Activated CD4-positive, alpha-beta memory T cell treated with anti-CD3 and anti-CD28 coated beads, Interleukin-2, amount 10 ng/mL, durations not matched to agents 7 days and 5 days (primary cell): ENCODE results near the gene DARS2. TPM values are rescaled to one million over a fixed set of nuclear protein-coding genes. Genes with fewer than 3 reads are reported as not detected.
"Not testable (repeated sequence)": the region's sequence is repeated elsewhere in the genome, so short reads cannot be mapped to it uniquely, and the experiment has no call there.

Source experiments
- CTCF ChIA-PET: fragments of 350-600 bp; sonication (Branson Sonifier 250); formaldehyde crosslinking; loops from one replicate; lab custom pipeline; 2021; ENCODE audit warnings: antibody characterized with exemption, inconsistent platforms; lab: Charles Lee
- POLR2A ChIA-PET: fragments of 350-600 bp; sonication (Branson Sonifier 250); formaldehyde crosslinking; loops from one replicate; lab custom pipeline; 2021; ENCODE audit warnings: antibody characterized with exemption; lab: Charles Lee
- DNase-seq: peaks from one replicate; pipeline ENCODE4 v3.0.0-alpha.2; 2020
- H3K27ac Mint-ChIP-seq: one replicate; pipeline ENCODE4 v1.8.0; 2021; ENCODE audit warnings: mild to moderate bottlenecking, mixed read lengths
- H3K27me3 Mint-ChIP-seq: one replicate; pipeline ENCODE4 v1.8.0; 2021; ENCODE audit warnings: mixed read lengths
- H3K36me3 Mint-ChIP-seq: one replicate; pipeline ENCODE4 v1.8.0; 2021; ENCODE audit warnings: low read depth, mixed read lengths
- H3K4me1 Mint-ChIP-seq: one replicate; pipeline ENCODE4 v1.8.0; 2021; ENCODE audit warnings: mixed read lengths
- H3K4me3 Mint-ChIP-seq: one replicate; pipeline ENCODE4 v1.8.0; 2021; ENCODE audit warnings: mild to moderate bottlenecking, mixed read lengths
- H3K9me3 Mint-ChIP-seq: one replicate; pipeline ENCODE4 v1.8.0; 2021; ENCODE audit warnings: mixed read lengths
- total RNA-seq, 2 experiments: library from RNA; stranded (reverse); gene quantifications; one replicate each; pipeline ENCODE4 v1.2.3, GENCODE V29; 2021

The DARS2 gene
- total RNA-seq, 2 experiments from 2014 or later = 26.3 to 26.4 TPM

DNA sequence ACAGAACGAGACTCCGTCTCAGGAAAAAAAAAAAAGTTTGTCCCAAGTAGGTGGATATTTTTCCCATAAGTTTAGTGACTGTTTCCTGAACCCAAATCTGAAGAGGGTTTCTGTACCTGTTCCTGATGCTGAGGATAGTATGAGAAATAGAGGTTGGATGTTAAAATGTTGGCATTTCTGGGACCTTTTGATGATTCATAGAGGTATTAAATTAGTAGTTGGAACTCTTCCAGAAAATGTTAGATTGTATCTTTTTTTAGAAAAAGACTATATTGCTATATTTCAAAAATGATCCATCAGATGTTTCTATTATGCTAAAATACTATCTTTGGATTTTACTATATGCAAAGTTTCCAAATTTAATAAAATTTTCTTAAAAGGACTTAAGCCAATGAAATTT, 3.1 kb downstream of the DARS2 start:
- Mint-ChIP-seq H3K9me3 (no peaks in the 10 kb centered on the region), H3K36me3 (peaks cover 44% of the 10 kb centered on the region), H3K4me3 (no peak overlapping the region), H3K27ac (no peak overlapping the region), H3K4me1 (peaks cover 37% of the 10 kb centered on the region), H3K27me3 (no peaks in the 10 kb centered on the region)
- no peak for DNase-seq
- CTCF ChIA-PET = interaction anchor here (1.5 to 5.6 kb wide), 2 partner anchors 8 to 397 kb away, joined by 4 to 62 read pairs; no protein-coding TSS in a partner anchor
- POLR2A ChIA-PET = no interaction called here

DNA sequence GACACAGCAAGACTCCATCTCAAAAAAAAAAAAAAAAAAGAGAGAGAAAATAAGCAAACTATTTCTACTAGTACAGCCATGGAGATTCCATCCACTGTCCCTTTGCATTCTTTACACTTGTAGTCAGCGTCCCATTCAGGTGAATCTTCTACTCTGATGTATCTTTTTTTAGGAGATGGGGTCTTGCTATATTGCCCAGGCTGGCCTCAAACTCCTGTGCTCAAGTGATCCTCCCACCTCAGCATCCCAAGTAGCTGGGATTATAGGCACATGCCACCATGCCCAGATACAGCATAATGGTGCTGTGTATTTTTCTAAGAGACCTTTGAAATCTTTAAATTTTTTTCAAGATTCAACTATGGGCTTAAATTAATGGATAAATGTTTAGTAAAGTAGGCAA, 8.3 kb downstream of the DARS2 start:
- peaks cover 38% of the 10 kb centered on the region for H3K36me3 Mint-ChIP-seq
- no peak for DNase-seq
- ChIA-PET POLR2A (no interaction called here), CTCF (no interaction called here)
- H3K9me3 Mint-ChIP-seq = no peaks in the 10 kb centered on the region
- H3K27me3 Mint-ChIP-seq = no peaks in the 10 kb centered on the region
- peaks cover 8% of the 10 kb centered on the region for H3K4me1 Mint-ChIP-seq
- no peak overlapping the region for H3K27ac Mint-ChIP-seq
- H3K4me3 Mint-ChIP-seq = no peak overlapping the region

DNA sequence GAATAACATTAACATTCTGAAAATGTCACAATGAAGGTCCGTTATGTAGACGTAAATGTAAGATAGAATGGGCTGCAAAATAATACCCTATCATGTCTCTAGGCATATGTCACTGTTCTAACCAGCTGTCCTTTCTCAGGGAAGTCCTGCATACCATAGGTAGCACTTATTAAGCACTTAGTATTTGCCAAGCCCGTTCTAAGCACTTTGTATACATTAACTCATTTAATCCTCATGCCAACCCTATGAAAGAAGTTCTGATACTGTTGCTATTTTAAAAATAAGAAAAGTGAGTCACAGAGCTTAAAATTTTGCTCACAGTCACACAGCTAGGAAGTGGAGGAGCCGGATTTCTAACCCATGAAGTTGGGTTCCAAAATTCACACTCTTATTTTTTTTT, 27.6 kb downstream of the DARS2 start:
- Mint-ChIP-seq H3K4me3 (no peak overlapping the region), H3K27me3 (no peaks in the 10 kb centered on the region), H3K4me1 (no peaks in the 10 kb centered on the region), H3K36me3 (peaks cover 52% of the 10 kb centered on the region), H3K9me3 (no peaks in the 10 kb centered on the region), H3K27ac (no peak overlapping the region)
- DNase-seq = no peak
- ChIA-PET POLR2A (interaction anchor here (0.6 to 2.6 kb wide), 5 partner anchors 9 to 834 kb away, joined by 3 to 20 read pairs (median 8); partner anchors contain the start of genes GAS5 and ZBTB37), CTCF (interaction anchor here (1.3 kb wide), 1 partner anchor 422 kb away, joined by 3 read pairs; no protein-coding TSS in a partner anchor)

DNA sequence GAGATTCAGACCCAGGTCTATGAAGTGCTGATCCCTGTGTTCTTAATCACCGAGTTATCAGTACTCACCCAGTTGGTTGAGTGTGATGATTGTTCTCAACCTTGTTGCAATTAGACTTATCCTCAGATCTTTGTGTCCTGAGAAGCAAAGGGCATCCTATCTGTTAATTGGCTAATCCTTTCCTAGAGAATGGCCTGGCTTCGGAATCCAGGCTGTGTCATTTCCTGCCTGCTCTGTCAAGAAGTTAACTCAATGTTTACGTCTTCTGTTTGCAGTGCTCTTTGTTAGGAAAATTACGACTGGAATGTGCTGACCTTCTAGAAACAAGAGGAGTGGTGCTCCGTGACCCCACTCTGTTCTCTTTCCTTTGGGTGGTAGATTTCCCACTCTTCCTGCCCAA, 28.6 kb downstream of the DARS2 start:
- no peak for DNase-seq
- Mint-ChIP-seq H3K36me3 (peaks cover 54% of the 10 kb centered on the region), H3K9me3 (no peaks in the 10 kb centered on the region), H3K27ac (no peak overlapping the region), H3K4me1 (no peaks in the 10 kb centered on the region), H3K4me3 (no peak overlapping the region), H3K27me3 (no peaks in the 10 kb centered on the region)
- ChIA-PET CTCF (no interaction called here), POLR2A (interaction anchor here (0.6 to 2.6 kb wide), 3 partner anchors 16 to 833 kb away, joined by 3 to 20 read pairs (median 4); partner anchors contain the start of genes GAS5 and ZBTB37)

DNA sequence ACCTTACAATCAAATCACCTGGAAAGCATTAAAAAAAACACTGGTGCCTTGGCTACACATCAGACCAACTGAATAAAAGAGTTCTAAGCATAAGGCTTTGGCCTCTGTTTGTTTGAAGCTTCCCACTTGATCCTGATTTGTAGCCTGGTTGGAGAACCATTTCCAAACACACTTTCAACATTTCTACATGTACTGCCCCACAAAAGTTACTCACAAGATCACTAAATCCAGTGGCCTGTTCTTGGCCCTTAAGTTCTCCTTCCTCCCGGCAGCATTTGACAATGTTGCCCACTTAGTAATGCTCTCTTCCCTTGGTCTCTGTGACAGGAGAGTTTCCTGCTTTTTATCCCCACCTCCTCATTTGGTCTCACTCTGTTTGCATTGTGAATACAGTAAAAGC, 31.5 kb downstream of the DARS2 start:
- Mint-ChIP-seq H3K36me3 (peaks cover 58% of the 10 kb centered on the region), H3K4me1 (no peaks in the 10 kb centered on the region), H3K9me3 (no peaks in the 10 kb centered on the region), H3K27ac (peak overlapping the region; percentile 10), H3K4me3 (no peak overlapping the region), H3K27me3 (no peaks in the 10 kb centered on the region)
- POLR2A ChIA-PET = interaction anchor here (1.5 to 2.4 kb wide), 2 partner anchors 12 to 19 kb away, joined by 5 to 7 read pairs; partner anchors contain the start of genes GAS5 and ZBTB37
- no peak for DNase-seq
- CTCF ChIA-PET = no interaction called here

DNA sequence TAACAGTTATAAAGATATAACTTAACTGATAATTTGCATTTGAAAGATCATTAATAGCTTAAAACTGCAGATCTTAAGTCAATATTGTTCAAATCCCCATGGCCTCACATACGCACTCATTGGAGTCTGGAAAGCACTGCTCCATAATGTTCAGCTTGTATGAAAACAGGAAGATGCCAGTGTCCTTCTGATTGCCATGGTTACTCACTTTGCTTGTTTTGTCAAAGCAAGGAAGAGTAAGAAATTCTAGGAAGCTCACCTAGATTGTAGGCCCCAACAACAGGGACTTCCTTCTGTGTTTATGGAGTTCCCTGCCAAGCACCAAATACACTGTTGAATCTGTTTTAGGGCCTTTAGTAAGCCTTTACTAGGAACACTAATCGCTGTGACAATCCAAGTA, 32.4 kb downstream of the DARS2 start:
- no peak for DNase-seq
- H3K9me3 Mint-ChIP-seq = no peaks in the 10 kb centered on the region
- ChIA-PET POLR2A (interaction anchor here (1.3 to 2.2 kb wide), 3 partner anchors 11 to 142 kb away, joined by 5 to 11 read pairs (median 5); partner anchors contain the start of genes GAS5, KLHL20 and ZBTB37), CTCF (interaction anchor here (0.5 kb wide), 1 partner anchor 225 kb away, joined by 3 read pairs; no protein-coding TSS in a partner anchor)
- H3K27ac Mint-ChIP-seq = no peak overlapping the region
- peaks cover under 1% of the 10 kb centered on the region for H3K4me1 Mint-ChIP-seq
- H3K4me3 Mint-ChIP-seq = no peak overlapping the region
- H3K36me3 Mint-ChIP-seq = peaks cover 55% of the 10 kb centered on the region
- no peaks in the 10 kb centered on the region for H3K27me3 Mint-ChIP-seq

DNA sequence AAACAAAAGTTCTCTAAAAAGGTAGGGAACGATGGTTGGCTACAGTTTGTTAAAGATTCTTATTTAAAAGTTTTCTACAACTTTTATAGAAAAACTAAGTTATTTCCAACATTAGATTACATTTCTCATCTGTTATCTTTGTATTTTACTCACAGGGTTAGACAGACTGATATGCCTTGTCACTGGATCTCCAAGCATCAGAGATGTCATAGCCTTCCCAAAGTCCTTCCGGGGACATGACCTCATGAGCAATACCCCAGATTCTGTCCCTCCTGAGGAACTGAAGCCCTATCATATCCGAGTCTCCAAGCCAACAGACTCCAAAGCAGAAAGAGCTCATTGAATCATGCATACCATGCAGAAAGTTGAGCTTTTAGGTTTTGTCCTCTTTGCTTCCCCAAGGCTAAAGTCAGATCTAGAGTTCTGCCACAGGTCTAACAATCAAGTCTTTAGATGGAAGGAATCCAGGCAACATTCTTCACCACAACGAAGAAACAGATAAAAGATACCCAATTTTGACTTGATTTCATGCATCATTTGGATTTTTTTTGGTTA, 33.0 kb downstream of the DARS2 start:
- H3K36me3 Mint-ChIP-seq = peaks cover 55% of the 10 kb centered on the region
- peak overlapping the region; percentile 40 for H3K27ac Mint-ChIP-seq
- H3K4me3 Mint-ChIP-seq = no peak overlapping the region
- DNase-seq = no peak
- no peaks in the 10 kb centered on the region for H3K27me3 Mint-ChIP-seq
- ChIA-PET POLR2A (interaction anchor here (1.3 to 2.2 kb wide), 3 partner anchors 11 to 143 kb away, joined by 5 to 11 read pairs (median 5); partner anchors contain the start of genes GAS5, KLHL20 and ZBTB37), CTCF (no interaction called here)
- H3K4me1 Mint-ChIP-seq = peaks cover 3% of the 10 kb centered on the region
- H3K9me3 Mint-ChIP-seq = no peaks in the 10 kb centered on the region

DNA sequence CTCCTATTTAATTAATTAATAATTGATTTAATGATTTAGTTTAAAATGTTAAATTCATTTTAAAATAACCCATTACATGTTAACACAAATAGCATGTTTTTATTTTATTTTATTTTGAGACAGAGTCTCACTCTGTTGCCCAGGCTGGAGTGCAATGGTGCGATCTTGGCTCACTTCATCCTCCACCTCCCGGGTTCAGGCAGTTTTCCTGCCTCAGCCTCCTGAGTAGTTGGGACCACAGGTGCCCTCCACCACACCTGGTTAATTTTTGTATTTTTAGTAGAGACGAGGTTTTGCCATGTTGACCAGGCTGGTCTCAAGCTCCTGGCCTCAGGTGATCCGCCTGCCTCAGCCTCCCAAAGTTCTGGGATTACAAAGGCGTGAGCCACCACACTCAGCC, 35.1 kb downstream of the DARS2 start:
- not testable (repeated sequence) for H3K9me3 Mint-ChIP-seq, H3K27me3 Mint-ChIP-seq, H3K27ac Mint-ChIP-seq, DNase-seq, H3K4me3 Mint-ChIP-seq
- Mint-ChIP-seq H3K36me3 (peaks cover 61% of the 10 kb centered on the region), H3K4me1 (peaks cover 22% of the 10 kb centered on the region)
- POLR2A ChIA-PET = interaction anchor here (1.0 to 2.6 kb wide), 4 partner anchors 8 to 35 kb away, joined by 3 to 8 read pairs (median 6); partner anchors contain the start of genes CENPL, DARS2 and ZBTB37
- CTCF ChIA-PET = interaction anchor here (1.4 kb wide), 1 partner anchor 347 kb away, joined by 3 read pairs; no protein-coding TSS in a partner anchor

DNA sequence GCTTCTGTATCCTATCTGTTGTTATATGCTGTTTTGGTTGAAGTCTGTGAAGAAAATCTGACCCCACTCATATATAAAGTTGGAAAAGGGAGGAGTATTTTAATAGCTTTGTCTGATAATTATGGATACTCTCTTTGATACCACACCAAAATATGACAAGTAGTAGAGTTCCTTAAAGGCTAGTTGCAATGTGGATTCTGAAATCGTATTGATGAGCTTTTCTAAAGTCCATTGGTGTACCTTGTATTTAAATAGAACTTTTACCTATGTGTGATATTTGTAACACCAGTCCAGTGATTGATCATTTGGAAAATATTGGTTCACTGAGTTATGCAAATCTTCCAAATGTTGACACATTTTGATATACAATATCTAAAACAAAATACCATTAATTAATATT, 35.6 kb downstream of the DARS2 start:
- Mint-ChIP-seq H3K27me3 (no peaks in the 10 kb centered on the region), H3K27ac (no peak overlapping the region), H3K36me3 (peaks cover 63% of the 10 kb centered on the region), H3K9me3 (no peaks in the 10 kb centered on the region), H3K4me1 (peaks cover 28% of the 10 kb centered on the region), H3K4me3 (no peak overlapping the region)
- DNase-seq = no peak
- ChIA-PET POLR2A (interaction anchor here (0.7 to 2.6 kb wide), 5 partner anchors 8 to 35 kb away, joined by 3 to 8 read pairs (median 5); partner anchors contain the start of genes CENPL, DARS2 and ZBTB37), CTCF (interaction anchor here (1.4 kb wide), 1 partner anchor 347 kb away, joined by 3 read pairs; no protein-coding TSS in a partner anchor)

DNA sequence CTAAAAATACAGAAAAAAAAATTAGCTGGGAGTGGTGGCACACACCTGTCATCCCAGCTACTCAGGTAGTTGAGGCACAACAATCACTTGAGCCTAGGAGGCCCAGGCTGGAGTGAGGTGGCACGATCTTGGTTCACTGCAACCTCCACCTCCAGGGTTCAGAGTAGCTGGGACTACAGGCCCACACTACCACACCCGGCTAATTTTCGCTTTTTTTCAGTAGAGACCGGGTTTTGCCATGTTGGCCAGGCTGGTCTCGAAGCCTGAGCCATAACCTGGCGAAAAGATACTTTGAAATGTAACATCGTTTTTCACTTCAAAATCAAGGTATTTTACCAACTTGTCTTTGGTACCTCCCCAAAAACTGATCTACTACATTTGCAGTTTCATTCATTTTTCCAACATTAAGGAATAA, 37.3 kb downstream of the DARS2 start:
- POLR2A ChIA-PET = interaction anchor here (1.2 to 2.6 kb wide), 4 partner anchors 9 to 432 kb away, joined by 3 to 8 read pairs (median 7); partner anchors contain the start of genes CENPL and DARS2
- CTCF ChIA-PET = no interaction called here
- no peak overlapping the region for H3K4me3 Mint-ChIP-seq
- no peaks in the 10 kb centered on the region for H3K27me3 Mint-ChIP-seq
- H3K36me3 Mint-ChIP-seq = peaks cover 66% of the 10 kb centered on the region
- no peak for DNase-seq
- peak overlapping the region; percentile 64 for H3K27ac Mint-ChIP-seq
- peaks cover 44% of the 10 kb centered on the region for H3K4me1 Mint-ChIP-seq
- H3K9me3 Mint-ChIP-seq = no peaks in the 10 kb centered on the region

DNA sequence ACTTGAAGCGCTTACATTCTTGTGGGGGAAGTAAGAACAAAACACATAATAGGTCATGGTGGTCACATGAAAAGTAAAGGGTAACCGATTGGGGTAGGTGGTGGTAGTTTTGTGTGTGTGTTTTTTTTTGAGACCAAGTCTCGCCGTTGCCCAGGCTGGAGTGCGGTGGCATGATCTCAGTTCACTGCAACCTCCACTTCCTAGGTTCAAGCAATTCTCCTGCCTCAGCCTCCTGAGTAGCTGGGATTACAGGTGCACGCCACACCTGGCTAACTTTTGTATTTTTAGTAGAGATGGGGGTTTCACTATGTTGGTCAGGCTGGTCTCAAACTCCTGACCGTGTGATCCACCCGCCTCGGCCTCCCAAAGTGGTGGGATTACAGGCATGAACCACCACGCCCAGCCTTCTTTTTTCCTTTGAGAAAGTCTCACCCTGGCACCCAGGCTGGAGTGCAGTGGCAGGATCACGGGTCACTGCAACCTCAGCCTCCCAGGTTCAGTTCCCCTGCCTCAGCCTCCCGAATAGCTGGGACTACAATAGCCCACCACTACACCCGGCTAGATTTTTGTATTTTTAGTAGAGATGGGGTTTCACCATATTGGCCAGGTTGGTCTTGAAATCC, 37.8 kb downstream of the DARS2 start:
- DNase-seq, H3K9me3 Mint-ChIP-seq, H3K4me3 Mint-ChIP-seq, H3K27me3 Mint-ChIP-seq: not testable (repeated sequence)
- Mint-ChIP-seq H3K36me3 (peaks cover 71% of the 10 kb centered on the region), H3K27ac (peak overlapping the region; percentile 64), H3K4me1 (peaks cover 46% of the 10 kb centered on the region)
- CTCF ChIA-PET = interaction anchor here (0.6 kb wide), 1 partner anchor 80 kb away, joined by 3 read pairs; no protein-coding TSS in a partner anchor
- POLR2A ChIA-PET = interaction anchor here (1.2 to 2.6 kb wide), 4 partner anchors 8 to 432 kb away, joined by 3 to 8 read pairs (median 7); partner anchors contain the start of genes CENPL and DARS2

DNA sequence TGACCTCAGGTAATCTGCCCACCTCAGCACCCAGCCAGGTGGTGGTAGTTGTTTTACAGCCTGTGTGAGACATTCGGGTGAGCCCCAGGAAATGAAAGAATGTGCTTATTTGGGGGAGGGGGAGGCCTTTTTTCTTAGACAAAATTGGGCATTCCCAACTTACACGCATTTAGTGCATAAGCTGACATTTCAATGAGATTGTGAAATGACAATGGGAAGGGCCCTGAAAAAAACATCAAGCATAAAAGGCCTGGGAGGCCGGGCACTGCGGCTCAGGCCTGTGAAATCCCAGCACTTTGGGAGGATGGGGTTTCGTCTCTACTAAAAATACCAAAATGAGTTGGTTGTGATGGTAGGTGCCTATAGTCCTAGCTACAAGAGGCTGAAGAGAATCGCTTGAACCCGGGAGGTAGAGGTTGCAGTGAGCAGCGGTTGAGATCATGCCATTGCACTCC, 38.3 kb downstream of the DARS2 start:
- POLR2A ChIA-PET = interaction anchor here (0.6 to 2.1 kb wide), 4 partner anchors 8 to 386 kb away, joined by 3 to 13 read pairs (median 4); partner anchors contain the start of genes CENPL and DARS2
- Mint-ChIP-seq H3K4me1 (peaks cover 46% of the 10 kb centered on the region), H3K4me3 (no peak overlapping the region), H3K27ac (peak overlapping the region; percentile 64), H3K9me3 (no peaks in the 10 kb centered on the region), H3K36me3 (peaks cover 70% of the 10 kb centered on the region), H3K27me3 (no peaks in the 10 kb centered on the region)
- CTCF ChIA-PET = interaction anchor here (0.6 to 2.5 kb wide), 4 partner anchors 37 to 432 kb away, joined by 3 to 10 read pairs (median 3); no protein-coding TSS in a partner anchor
- no peak for DNase-seq
